Fibroblast of skin of right biceps (primary cell): Measurements from ENCODE around the gene INTS13.
A peak's percentile ranks its signal among the peaks of the same experiment; 100 is the strongest.
"Not testable (repeated sequence)": the region's sequence is repeated elsewhere in the genome, so short reads cannot be mapped to it uniquely, and the experiment has no call there.

Experiments used
- DNase-seq: peaks from one replicate; pipeline ENCODE4 v3.0.0-alpha.2; 2013

The INTS13 gene, protein sequence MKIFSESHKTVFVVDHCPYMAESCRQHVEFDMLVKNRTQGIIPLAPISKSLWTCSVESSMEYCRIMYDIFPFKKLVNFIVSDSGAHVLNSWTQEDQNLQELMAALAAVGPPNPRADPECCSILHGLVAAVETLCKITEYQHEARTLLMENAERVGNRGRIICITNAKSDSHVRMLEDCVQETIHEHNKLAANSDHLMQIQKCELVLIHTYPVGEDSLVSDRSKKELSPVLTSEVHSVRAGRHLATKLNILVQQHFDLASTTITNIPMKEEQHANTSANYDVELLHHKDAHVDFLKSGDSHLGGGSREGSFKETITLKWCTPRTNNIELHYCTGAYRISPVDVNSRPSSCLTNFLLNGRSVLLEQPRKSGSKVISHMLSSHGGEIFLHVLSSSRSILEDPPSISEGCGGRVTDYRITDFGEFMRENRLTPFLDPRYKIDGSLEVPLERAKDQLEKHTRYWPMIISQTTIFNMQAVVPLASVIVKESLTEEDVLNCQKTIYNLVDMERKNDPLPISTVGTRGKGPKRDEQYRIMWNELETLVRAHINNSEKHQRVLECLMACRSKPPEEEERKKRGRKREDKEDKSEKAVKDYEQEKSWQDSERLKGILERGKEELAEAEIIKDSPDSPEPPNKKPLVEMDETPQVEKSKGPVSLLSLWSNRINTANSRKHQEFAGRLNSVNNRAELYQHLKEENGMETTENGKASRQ

DNA sequence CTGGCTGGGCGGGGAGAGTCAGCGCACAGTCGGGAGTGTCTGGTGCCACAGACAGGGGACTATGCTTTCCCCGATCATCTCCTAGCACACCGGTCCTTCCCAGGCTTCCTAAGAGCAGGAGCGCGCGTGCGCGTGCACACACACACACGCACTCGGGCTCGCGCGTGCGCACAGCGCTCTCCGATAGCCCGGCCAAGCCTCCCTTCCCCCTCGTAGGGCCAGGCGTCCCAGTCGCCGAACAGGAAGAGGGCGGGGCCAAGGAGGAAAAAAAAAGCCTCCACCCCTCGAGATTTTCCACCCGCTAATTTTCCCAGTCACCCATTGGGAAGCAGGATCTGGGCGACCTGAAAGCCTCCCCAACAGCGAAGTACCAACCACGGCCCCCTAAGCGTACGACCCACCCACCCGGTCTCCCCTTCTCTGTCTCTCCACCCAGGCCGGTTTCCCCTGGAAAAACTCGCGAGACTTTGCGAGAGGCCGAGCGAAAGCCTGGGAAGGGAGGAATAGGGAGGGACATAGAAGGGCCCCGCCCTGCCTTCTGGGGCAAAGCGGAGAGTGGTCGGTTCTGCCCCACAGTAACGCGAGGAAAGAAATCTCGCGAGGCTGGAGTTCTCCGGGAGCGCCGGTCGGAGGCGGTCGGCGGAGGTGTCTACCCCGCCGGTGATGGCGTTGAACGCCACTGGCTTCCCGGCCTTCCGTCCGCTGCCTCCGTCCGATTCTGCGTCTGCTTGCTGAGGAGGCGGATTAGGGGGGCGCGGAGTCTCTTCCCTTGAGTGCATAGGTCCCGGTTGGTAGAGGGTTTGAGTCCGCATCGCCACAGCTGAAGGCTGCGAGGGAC, at the start of gene INTS13, which contains the start of gene FGFR1OP2:
TSS of gene INTS13 (minus strand) at position 119 of the 838 bp plus-strand sequence. CDS start 1,178 bp downstream, outside the sequence.
TSS of gene FGFR1OP2 (plus strand) at position 608 of the 838 bp plus-strand sequence. CDS start 15,689 bp downstream, outside the sequence.
- peak; percentile 99 for DNase-seq

DNA sequence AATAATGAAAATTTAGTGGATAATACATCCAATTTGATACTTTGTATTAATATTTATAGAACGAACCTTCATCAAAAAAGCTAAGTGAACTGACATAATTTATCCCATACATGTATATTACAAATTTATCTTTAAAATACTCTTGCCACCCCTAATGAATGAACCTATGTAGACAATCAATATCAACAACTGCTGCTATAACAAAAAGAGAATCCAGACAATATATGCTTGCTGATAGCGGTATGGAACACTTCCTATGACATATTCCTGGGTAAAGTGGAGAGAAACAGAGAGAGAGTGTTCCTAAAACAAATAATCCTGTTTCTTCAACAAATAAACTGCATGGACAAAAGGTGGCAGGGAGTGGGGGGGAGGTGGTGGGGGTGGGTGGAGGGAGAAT, 45.1 kb upstream of the INTS13 start:
- no peak for DNase-seq

DNA sequence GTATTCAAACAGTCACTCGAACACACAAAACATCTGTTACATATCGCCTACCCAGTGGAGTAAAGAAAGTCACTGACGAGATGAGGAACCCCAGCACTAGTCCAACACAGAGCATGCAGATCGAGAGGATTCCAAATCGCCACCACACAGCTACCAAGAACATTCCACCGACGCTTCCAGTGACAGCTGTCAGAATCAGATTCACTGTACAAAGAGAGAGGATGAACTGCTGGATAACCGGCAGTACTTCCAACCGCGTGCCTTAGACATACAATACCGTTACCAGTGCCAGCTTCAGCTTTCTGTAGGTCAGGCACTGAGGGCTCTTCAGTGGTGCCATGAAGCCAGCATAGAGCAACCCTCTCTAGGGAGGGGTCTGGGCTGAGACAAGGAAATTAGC, 42.0 kb upstream of the INTS13 start:
- DNase-seq, result no peak

DNA sequence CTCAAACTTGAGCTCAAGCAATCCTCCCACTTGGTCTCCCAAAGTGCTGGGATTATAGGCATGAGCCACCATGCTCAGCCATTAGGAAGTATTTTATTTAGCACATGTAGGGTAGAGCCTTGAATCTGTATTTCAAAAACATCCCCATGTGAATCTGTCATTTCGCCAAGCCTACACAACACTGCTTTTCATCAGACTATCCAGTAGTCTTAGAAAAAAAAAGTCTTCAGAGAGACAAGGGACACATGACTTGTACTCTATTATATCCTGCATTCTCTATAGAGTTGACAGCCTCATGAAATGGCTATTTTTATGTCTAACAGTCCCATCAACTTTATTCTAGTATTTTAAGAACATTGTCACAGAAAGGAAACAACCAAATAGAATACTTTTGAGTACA, 41.0 kb upstream of the INTS13 start:
- no peak for DNase-seq

DNA sequence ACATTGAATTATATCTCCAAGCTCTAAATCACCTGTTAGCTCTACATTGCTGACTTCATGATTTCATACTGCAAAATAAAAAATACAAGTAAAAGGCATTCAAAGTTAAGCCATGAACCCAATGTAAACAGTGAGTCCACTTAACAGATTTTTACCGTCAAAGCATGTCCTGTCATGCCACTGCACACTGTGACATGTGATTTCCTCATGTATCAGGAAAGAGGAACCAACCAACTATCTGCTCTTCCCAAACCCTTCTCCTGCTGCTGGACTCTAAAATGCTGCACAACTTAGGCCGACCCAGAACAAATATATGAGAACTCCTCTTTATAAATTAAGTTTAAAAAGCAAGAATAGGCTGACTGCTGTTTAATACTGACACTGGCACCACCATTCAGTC, 38.9 kb upstream of the INTS13 start:
- DNase-seq, result no peak

DNA sequence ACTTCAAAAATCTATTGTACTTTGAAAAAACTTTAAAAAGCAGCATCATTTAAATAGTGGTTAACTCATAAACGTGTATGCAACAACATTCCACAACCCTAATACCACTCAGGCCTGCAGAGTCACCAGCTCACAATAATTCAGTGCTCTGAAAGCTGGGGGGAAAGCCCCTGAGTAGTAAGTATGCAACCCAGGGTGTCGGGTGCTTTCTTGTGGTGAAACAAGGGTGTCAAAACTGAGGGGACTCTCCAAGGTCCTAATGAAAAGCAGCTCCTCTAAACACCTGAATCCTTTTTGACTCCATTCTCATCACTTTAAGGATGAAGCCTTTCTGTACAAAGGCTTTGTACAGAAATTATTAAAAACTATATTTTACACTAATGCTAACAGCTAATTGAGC, 34.2 kb upstream of the INTS13 start:
- no peak for DNase-seq

DNA sequence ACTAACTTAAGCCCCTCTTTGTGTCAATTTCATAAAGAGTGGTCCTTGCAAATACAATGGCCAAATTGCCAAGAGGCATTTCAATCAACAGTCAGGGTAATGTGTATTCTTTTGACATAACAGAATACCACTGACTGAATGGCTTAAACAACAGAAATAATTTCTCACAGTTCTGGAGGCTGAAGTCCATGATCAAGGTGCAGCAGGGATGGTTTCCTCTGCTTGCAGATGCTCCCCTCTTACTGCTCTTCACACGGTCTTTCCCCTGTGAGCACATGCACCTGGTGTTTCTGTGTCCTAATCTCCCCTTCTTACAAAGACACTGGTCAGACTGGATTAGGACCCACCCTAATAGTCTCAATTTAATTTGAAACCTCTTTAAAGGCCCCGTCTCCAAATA, 32.4 kb upstream of the INTS13 start:
- no peak for DNase-seq

DNA sequence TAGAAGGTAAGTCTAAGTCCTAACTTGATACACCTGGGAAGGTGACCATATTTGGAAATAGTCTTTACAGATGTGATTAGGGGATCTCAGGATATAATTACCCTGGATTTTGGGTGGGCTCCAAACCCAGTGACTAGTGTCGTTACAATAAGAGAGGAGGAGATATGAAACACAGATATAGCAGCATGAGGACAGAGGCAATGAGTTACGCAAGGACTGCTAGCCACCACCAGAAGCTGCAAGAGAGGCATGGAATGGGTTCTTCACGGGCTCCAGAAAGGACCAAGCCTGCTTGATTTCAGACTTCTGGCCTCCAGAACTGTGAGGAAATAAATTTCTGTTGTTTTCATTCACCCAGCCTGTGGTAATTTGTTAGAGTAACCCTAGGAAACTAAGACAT, 29.1 kb upstream of the INTS13 start:
- no peak for DNase-seq

DNA sequence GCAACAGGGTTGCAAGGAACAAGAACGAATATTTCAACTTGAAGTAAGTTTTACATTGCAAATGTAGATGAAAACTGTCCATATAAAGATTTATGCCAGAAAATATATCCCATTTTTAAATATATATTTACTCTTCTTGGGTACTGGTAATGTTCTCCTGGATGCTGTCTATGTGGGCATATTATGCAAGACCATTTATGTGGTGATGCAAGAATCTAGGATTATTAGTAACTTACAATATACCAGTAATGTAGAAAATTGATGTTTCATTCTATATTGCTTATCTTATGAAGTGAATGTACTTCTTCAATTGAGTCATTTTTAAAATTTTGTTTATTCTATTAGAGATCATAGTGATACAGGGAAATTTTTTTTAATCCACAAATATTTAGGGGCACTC, 25.6 kb upstream of the INTS13 start:
- no peak for DNase-seq

DNA sequence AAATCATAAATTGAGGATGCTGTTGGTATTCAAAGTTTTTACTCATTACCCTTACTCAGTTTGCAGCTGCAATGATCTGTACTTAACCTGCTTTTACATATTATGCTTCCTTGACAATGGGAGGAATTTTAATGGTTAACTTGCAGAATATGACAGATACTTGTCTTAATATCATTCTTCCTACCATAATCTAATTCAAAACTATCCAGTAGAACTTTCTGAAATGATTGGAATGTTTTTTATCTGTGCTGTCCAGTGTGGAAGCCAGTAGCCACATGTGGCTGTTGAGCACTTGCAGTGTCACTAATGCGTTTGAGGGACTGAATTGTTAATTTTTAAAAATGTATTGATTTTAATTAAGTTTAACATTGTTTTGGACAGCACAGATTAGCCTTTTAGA, 24.0 kb upstream of the INTS13 start:
- DNase-seq, result no peak

DNA sequence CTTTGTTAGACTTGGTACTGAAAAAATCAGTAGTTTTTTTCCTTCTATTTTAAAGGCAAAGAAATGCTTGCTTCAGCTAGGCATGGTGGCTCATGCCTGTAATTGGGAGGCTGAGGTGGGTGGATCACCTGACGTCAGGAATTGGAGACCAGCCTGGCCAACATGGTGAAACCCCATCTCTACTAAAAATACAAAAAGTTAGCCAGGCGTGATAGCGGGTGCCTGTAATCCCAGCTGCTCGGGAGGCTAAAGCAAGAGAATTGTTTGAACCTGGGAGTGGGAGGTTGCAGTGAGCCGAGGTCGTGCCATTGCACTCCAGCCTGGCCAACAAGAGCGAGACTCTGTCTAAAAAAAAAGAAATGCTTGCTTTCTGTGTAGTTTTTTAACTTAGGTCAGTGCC, 23.6 kb upstream of the INTS13 start:
- DNase-seq, result not testable (repeated sequence)

DNA sequence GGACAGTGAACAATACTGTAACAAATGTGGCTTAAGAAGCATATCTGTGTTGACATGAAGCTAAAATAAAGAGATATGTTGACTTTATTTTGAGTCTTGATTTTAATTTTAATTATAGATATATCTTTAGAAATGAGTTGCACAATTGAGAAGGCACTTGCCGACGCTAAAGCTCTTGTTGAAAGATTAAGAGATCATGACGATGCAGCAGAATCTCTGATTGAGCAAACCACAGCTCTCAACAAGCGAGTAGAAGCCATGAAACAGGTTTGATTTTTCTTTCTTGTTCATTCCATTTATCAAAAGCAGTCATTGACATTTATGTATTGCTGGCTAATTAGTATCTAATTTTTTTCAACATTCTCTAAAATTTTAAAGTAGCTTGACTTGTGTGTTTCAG, 16.2 kb upstream of the INTS13 start:
- no peak for DNase-seq

DNA sequence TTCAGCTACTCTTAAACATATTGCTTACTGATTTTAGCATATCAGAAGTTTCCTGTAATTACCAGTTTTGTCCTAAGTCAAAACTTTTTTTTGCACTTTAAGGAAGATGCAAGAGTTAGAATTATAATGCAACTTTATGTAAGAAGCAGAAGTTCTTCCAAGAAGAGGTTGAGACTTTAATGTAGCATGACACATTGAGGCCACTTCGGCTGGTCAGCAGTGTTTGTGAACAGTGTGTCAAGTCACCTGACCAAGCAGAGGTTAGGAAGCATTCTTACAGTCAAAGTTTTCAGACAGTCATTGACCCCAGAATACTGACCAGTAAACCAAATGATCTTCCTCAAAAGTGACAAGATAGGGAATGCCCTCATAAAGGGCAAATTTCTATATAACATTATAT, 15.7 kb upstream of the INTS13 start:
- DNase-seq, result no peak

DNA sequence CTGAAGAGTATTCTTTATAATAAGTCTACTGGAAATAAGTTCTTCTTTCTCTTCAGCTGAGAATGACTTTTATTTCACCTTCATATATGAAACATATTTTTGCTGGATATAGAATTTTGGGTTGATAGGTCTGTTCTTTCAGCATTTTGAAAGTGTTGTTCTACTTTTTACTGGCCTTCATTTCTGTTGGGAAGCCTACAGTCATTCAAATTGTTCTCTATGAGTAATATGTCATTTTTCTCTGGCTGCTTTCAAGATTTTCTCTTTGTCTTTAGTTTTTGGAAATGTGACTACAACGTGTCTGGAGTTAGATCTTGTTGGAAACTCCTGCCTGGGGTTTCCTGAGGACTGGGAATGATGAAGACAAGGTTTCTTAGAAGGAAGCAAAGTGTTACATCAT, 10.5 kb upstream of the INTS13 start:
- no peak for DNase-seq

DNA sequence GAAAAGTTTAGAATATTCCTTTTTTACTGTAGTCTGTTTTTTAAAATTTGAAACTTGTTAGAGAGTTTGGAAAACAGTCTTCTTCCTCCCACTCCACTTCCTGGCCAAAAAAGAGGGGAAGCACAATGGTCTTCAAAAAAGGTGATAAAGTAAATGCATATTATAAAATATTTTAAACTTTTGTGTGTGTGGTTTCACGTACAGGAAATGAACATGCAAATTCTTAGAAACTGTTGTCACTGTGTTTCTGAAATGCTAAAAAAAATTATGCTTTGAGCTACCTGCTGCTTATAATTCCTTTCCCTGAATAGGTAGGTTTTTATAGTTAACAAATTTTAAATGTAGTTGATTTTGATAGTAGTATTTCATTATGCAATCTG, 3.4 kb upstream of the INTS13 start:
- no peak for DNase-seq

DNA sequence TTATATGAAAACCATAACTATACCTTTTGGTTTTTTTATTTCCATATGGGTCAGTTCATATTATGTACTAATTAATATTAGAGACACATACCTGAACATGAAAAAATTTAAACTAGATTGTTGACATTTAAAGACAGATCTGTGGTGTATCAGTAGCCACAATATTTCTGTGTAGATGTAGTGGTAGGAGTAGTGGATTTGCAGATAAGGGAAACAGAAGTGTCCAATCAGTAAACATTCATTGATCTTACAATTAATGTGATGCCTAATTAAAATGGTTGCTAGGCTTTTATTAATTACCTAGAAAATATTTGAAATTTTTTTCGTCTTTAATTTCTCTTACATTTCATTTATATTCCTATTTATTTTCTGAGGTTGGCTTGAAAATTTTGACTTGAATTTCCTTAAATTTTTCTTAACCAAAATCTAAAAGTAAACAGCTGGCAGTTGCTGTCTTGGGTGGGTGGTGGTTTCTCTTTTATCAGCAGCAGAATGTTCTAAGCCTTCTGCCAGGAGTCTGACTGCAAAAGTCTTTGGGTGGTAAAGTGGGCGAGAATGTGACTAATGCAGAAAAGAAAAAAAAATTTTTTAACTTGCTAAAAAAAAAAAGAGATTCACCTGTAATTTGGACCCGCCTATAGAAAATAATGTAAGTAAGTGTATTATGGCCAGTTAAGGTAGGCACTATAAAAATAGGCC, 2.9 kb upstream of the INTS13 start:
- DNase-seq, result no peak

DNA sequence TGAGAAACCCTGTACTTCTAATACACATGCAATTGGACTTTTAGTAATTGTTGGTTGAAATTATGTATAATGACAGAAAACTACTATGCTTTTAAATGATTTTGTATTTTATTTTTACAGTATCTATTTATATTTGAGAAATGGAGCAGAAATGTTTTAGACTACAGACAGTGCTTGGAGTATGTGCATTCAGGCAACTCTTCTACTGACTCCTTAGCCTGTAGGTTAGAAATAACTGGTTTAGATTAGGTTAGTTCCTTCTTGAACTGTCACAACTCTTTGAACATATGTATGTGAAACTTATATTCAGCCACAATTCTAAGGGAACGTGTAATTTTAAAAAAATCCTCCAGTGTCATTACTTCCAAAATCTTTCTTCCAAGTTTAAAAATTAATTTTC, 2.2 kb upstream of the INTS13 start:
- DNase-seq, result no peak

DNA sequence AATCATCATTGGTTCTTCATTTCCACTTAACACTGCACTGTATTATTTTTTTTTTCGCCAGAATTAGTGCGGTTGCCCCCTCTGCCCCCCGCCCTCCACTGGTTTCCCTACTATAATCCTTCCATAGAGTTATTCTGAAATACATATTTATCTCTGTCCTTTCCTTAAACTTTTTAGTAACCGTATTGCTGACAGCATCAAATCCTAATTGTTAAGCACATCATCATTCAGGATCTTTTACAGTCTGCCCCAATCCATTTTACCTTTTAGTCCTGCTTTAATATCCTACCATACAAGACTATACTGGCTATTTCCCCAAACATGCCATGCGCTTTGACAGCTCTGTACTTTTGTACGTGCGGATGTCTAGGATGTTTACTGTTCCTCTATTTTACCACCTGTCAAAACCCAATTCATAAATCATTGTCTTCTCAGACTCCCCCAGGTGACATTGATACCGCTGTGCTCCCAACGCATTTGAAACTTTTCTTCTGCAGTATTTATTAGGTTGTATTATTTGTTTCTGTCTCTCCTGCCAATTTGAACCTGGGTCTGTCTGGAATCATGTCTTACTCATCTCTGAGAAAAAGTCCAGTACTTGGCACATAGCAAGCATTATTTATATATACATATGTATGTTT, 1.5 kb upstream of the INTS13 start:
- DNase-seq, result no peak

DNA sequence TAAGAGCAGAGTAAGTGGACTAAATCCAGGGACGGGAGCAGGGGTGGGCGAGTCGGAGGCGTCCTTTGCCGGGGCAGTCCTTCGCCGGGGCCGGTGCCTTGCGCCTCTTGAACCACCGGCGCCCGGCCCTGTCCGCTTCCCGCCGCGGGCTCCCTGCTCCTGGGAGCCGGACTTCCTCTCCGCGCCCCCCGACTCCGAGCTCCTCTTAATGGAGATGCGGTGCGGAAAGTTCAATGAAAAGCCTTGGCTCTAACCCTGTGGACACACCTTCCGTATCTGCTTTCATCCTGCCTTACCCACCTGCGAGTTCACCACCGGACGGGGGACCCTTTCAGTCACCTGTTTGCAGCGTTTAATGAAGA, 901 bp upstream of the INTS13 start:
- no peak for DNase-seq

DNA sequence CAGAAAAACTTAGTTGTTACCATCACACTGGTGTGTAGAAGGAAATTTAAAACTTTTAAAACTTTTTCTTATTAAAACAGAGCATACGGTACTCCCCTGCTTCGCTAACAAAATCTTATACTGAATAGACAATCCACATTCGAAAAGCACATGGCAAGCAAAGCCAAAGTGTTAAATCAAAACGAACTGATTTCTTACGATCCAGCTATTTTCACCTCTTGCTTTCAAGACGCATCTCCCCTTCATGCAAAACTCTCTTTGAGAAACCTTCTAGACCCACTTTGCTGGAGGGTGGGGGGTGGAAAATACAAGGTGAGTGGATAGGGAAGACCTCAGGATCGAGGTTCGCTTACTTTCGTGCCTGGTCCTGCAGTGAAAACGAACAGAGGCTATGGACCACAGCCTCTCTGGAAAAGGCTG, 328 bp downstream of the INTS13 start:
- no peak for DNase-seq

DNA sequence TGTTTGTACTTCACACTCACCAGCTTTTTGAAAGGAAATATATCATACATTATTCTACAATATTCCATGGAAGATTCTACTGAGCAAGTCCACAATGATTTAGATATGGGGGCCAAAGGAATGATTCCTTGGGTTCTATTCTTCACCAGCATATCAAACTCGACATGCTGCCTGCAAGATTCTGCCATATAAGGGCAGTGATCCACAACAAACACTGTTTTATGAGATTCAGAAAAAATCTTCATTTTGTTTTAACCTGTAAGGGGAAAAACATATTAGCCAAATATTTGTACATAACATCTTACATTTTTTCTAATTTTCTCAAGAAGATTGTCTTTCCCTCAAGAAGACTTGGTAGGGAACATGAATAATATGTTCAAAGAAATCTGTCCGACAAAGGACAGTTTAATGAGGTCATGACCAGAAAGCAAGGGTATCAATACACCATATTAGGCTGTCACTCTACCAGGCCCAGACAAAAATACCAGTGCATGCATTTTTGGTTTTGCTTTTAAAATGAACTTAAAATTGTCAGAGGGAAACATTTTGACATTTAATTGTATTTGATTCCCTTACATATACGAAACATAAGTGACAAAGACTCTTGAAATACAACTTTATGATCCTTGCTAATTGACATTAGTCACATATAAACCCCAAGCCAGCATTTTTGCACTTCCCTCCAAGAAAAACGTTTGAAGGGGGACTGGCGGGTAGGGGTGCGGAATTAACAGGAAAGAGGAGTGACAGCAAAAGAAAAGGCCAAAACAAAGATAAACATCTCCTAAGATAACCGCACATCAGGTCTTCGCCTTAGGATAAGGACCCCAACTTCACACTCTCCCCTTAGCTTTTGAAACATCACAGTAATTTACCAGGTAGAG, 980 bp downstream of the INTS13 start:
- DNase-seq, result peak; percentile 18
